ENCODE results near the gene MEN1.

- TF ChIP-seq, protein P1, sequence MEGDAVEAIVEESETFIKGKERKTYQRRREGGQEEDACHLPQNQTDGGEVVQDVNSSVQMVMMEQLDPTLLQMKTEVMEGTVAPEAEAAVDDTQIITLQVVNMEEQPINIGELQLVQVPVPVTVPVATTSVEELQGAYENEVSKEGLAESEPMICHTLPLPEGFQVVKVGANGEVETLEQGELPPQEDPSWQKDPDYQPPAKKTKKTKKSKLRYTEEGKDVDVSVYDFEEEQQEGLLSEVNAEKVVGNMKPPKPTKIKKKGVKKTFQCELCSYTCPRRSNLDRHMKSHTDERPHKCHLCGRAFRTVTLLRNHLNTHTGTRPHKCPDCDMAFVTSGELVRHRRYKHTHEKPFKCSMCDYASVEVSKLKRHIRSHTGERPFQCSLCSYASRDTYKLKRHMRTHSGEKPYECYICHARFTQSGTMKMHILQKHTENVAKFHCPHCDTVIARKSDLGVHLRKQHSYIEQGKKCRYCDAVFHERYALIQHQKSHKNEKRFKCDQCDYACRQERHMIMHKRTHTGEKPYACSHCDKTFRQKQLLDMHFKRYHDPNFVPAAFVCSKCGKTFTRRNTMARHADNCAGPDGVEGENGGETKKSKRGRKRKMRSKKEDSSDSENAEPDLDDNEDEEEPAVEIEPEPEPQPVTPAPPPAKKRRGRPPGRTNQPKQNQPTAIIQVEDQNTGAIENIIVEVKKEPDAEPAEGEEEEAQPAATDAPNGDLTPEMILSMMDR (IDR thresholded peaks at IDR 0.05), result no peak
- TF ChIP-seq POLR2AphosphoS5 (IDR thresholded peaks at IDR 0.05), result no peak
- TF ChIP-seq POLR2A (IDR thresholded peaks at IDR 0.05), result no peak
Observed at GRCh38 chr11:64786308-64786707, 24.0 kb downstream of the MEN1 start.

All from upper lobe of left lung (tissue), 4 donors.